ENCODE results near the gene CRAMP1.

- TF ChIP-seq POLR2A (IDR thresholded peaks at IDR 0.05) = no peak
- no peak for TF ChIP-seq CTCF (IDR thresholded peaks at IDR 0.05)
- TF ChIP-seq POLR2AphosphoS5 (IDR thresholded peaks at IDR 0.05) = no peak
Observed at GRCh38 chr16:1613728-1614455, 1.7 kb downstream of the CRAMP1 start.

Measured in prostate gland (tissue), 2 donors.